Thoracic aorta (tissue), 2 donors: ENCODE data around the gene IL10RA. TPM values are rescaled to one million over a fixed set of nuclear protein-coding genes. Genes with fewer than 3 reads are reported as not detected.

Experiments used
- ATAC-seq: fragments of 150-250 bp; one replicate; pipeline ENCODE4 v1.8.0; 2017; ENCODE audit warnings: low read depth; ENCODE audit not compliant: insufficient number of reproducible peaks, low FRiP score
- DNase-seq: peaks from one replicate; pipeline ENCODE4 v3.0.0-alpha.2; 2020; ENCODE audit warnings: low spot score
- H3K27ac ChIP-seq, 2 donors: fragments of 200-600 bp; sonication (generic); 1 replicate in 1 of 2; 2 replicates in 1 of 2; pipeline ENCODE4 v1.5.1; 2016; ENCODE audit warnings: mild to moderate bottlenecking in 2 of 2, moderate library complexity in 2 of 2
- H3K27me3 ChIP-seq: fragments of 200-600 bp; sonication (generic); replicated peaks from 2 replicates; pipeline ENCODE4 v1.6.0; 2016; ENCODE audit warnings: mild to moderate bottlenecking; ENCODE audit not compliant: insufficient read depth
- H3K36me3 ChIP-seq: fragments of 200-600 bp; sonication (generic); one replicate; pipeline ENCODE4 v1.5.1; 2016
- H3K4me1 ChIP-seq, 2 donors: fragments of 200-600 bp; sonication (generic); 1 replicate in 1 of 2; 2 replicates in 1 of 2; pipeline versions ENCODE4 v1.5.1 to v1.6.0; 2016; ENCODE audit warnings: low read depth in 2 of 2, mild to moderate bottlenecking in 1 of 2; ENCODE audit not compliant: control insufficient read depth in 1 of 2
- H3K4me3 ChIP-seq: fragments of 200-600 bp; sonication (generic); 2 replicates; pipeline ENCODE4 v1.5.1; 2016; ENCODE audit warnings: mild to moderate bottlenecking
- H3K9me3 ChIP-seq: fragments of 200-600 bp; sonication (generic); 2 replicates; pipeline ENCODE4 v1.5.1; 2016
- CTCF ChIP-seq: fragments of 200-600 bp; sonication (generic); IDR thresholded peaks from one replicate; pipeline ENCODE4 v1.5.1; 2019; ENCODE audit warnings: antibody characterized with exemption
- total RNA-seq, 2 donors: library from RNA; depleted of rRNA; stranded (reverse); fragments of >200 nt; gene quantifications; one replicate each; pipeline versions ENCODE4 v1.1.0 to v1.2.3, GENCODE V29; 2016

Gene IL10RA
- total RNA-seq, 2 donors from 2014 or later, result 36.4 to 72.6 TPM

DNA sequence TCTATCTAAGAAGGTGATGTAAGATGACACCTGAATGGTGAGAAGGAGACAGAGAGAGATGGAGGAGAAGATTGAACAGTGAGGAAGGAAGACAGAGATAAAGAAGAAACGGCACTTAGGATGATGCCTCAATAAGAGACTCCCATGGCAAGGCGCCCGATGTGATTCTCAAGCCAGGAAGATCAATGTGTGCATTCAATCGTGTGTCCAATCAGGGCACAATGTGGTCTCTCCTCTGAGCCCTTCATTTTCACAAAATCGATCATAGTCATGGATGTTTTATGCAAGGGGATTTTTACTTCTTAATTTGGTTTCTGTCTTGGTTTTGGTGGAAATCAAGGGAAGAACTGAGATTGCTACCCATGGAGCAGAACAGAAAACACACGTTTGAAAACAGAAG lies 37.1 kb upstream of the IL10RA start:
- Histone ChIP-seq H3K36me3 (no peaks in the 10 kb centered on the region), H3K4me1 (no peaks in the 10 kb centered on the region), H3K27me3 (no peaks in the 10 kb centered on the region), H3K9me3 (no peaks in the 10 kb centered on the region), H3K4me3 (no peak overlapping the region), H3K27ac (no peak overlapping the region)
- DNase-seq (no peak), ATAC-seq (no peak)
- no peak for TF ChIP-seq CTCF

- ATAC-seq (no peak), DNase-seq (no peak)
- no peak overlapping the region for H3K27ac ChIP-seq
- no peak for TF ChIP-seq CTCF
- no peak overlapping the region for H3K4me3 ChIP-seq
- H3K4me1 ChIP-seq, result no peaks in the 10 kb centered on the region
- H3K9me3 ChIP-seq, result no peaks in the 10 kb centered on the region
- H3K27me3 ChIP-seq, result no peaks in the 10 kb centered on the region
- H3K36me3 ChIP-seq, result no peaks in the 10 kb centered on the region
These were observed 35.9 kb upstream of the IL10RA start for GRCh38 chr11:117950301-117950700.

DNA sequence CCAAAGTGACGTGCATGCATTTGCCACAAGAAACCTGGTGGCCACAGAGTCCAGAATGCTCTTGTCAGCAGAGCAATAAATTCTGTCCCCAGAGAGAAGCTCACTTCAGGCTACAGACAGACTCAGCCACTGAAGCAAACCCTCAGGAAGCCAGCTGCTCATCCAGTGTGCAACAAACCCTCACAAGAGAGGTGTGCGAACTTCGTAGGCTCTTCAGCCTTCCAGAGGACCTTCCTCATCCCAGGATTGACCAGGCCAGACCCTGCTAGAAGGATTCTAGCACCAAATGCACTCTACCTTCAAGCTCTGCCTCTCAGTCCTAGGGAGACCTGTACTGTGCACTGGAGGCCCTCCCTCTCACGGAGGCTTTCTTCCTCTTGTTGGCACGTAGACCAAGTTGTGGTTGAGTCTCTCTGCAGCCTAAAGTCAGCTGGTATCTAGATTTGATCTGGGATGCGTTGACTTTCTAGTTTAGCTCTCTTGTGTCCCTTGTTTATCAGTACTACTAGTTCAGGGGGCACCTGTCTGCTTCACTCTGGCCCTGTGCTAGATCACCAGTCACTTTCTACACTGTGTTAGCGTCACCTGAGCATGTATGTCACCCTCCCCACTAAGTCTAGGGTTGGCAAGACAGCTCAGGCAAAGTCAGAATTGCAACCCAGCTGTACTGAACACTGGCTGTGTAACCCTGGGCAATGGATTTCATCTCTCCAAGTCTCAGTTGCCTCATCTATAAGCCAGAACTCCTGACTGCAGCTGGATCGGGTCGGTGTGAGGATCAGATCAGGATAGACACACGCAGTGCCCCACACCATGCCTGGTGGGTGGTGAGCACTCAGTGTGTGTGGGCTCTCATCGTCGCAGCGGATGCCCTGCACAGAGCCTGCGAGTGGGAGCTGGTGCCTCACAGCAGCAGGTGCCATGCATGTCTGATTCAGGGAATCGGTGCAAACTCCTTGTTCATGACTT lies 34.9 kb upstream of the IL10RA start:
- TF ChIP-seq CTCF, result no peak
- H3K27me3 ChIP-seq, result no peaks in the 10 kb centered on the region
- ATAC-seq, result no peak
- H3K4me1 ChIP-seq, result no peaks in the 10 kb centered on the region
- DNase-seq, result no peak
- H3K4me3 ChIP-seq, result no peak overlapping the region
- H3K9me3 ChIP-seq, result no peaks in the 10 kb centered on the region
- H3K27ac ChIP-seq, result no peak overlapping the region
- no peaks in the 10 kb centered on the region for H3K36me3 ChIP-seq

DNA sequence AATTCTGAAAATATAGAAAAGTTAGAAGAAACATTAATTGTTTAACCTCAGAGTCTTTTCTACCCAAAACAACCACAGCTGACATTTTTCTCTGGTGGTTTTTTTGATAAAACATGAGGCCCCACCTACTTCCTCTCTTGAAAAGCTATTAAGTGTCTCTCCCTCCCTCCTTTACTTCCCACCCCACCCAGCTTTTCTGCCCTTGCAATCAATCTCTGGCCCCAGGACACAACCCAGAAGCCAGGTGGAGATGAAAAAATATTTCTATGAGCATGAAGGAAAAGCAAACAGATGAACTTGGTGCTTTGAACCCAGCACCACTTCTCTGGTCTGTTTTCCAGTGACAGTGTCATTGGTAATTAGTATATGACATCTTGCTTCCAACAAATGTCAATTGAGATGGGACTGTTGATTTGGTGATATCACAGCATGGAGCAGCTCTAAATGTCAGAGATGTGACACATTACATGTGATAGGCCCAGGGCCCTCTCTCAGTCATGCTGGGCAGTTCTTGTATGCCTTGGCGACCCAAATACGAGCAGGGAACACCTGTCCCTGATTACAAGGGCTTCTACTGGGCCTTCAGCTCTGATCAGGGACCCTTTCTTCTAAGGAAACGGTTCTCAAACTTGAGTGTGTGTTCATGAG lies 33.0 kb upstream of the IL10RA start:
- Histone ChIP-seq H3K27me3 (no peaks in the 10 kb centered on the region), H3K9me3 (no peaks in the 10 kb centered on the region), H3K36me3 (no peaks in the 10 kb centered on the region), H3K4me3 (no peak overlapping the region), H3K4me1 (no peaks in the 10 kb centered on the region), H3K27ac (no peak overlapping the region)
- TF ChIP-seq CTCF, result no peak
- DNase-seq (no peak), ATAC-seq (no peak)

- Histone ChIP-seq H3K27me3 (no peaks in the 10 kb centered on the region), H3K9me3 (no peaks in the 10 kb centered on the region), H3K36me3 (no peaks in the 10 kb centered on the region), H3K4me1 (no peaks in the 10 kb centered on the region), H3K4me3 (no peak overlapping the region), H3K27ac (no peak overlapping the region)
- ATAC-seq (no peak), DNase-seq (no peak)
- TF ChIP-seq CTCF, result no peak
These were observed 27.2 kb upstream of the IL10RA start for GRCh38 chr11:117958949-117959348.
